Hepatocyte (in vitro differentiated cells): Measurements from ENCODE around the gene FLYWCH1. TPM values are rescaled to one million over a fixed set of nuclear protein-coding genes. Genes with fewer than 3 reads are reported as not detected.
"Not testable (repeated sequence)": the region's sequence is repeated elsewhere in the genome, so short reads cannot be mapped to it uniquely, and the experiment has no call there.

Experiments used
- DNase-seq: peaks from one replicate; pipeline ENCODE4 v3.0.0-alpha.2; 2016; ENCODE audit warnings: low spot score
- H2AFZ ChIP-seq: fragments of 200-600 bp; sonication (generic); 2 replicates; pipeline ENCODE4 v1.6.0; 2016; ENCODE audit warnings: antibody characterized with exemption, mild to moderate bottlenecking
- H3K27ac ChIP-seq: fragments of 200-600 bp; sonication (generic); 2 replicates; pipeline ENCODE4 v1.5.1; 2016; ENCODE audit warnings: mild to moderate bottlenecking
- H3K27me3 ChIP-seq: fragments of 200-600 bp; sonication (generic); 2 replicates; pipeline ENCODE4 v1.6.1; 2016
- H3K36me3 ChIP-seq: fragments of 200-600 bp; sonication (generic); replicated peaks from 2 replicates; pipeline ENCODE4 v1.5.1; 2016; ENCODE audit warnings: low read depth; ENCODE audit not compliant: insufficient read depth
- H3K4me1 ChIP-seq: fragments of 200-600 bp; sonication (generic); 2 replicates; pipeline ENCODE4 v1.5.1; 2016; ENCODE audit warnings: mild to moderate bottlenecking, moderate library complexity; ENCODE audit not compliant: insufficient read depth
- H3K4me2 ChIP-seq: fragments of 200-600 bp; sonication (generic); 2 replicates; pipeline ENCODE4 v1.6.0; 2016
- H3K4me3 ChIP-seq: fragments of 200-600 bp; sonication (generic); 2 replicates; pipeline ENCODE4 v1.5.1; 2016; ENCODE audit warnings: mild to moderate bottlenecking
- H3K79me2 ChIP-seq: fragments of 200-600 bp; sonication (generic); 2 replicates; pipeline ENCODE4 v1.6.0; 2017; ENCODE audit warnings: mild to moderate bottlenecking
- H3K9me2 ChIP-seq: fragments of 200-600 bp; sonication (generic); replicated peaks from 2 replicates; pipeline ENCODE4 v1.6.0; 2017; ENCODE audit warnings: mild to moderate bottlenecking; ENCODE audit not compliant: insufficient read depth
- H3K9me3 ChIP-seq: fragments of 200-600 bp; sonication (generic); 2 replicates; pipeline ENCODE4 v1.5.1; 2016; ENCODE audit warnings: low read depth, mild to moderate bottlenecking
- H4K20me1 ChIP-seq: fragments of 200-600 bp; sonication (generic); 2 replicates; pipeline ENCODE4 v1.6.0; 2016; ENCODE audit warnings: mild to moderate bottlenecking; ENCODE audit not compliant: insufficient read depth, poor library complexity, severe bottlenecking
- CTCF ChIP-seq: fragments of 200-600 bp; sonication (generic); IDR thresholded peaks from 2 replicates; pipeline ENCODE4 v1.5.1; 2016; ENCODE audit warnings: antibody characterized with exemption, mild to moderate bottlenecking; ENCODE audit not compliant: poor library complexity
- EZH2 ChIP-seq: fragments of 200-600 bp; sonication (generic); IDR thresholded peaks from 2 replicates; pipeline ENCODE4 v1.6.1; 2016; ENCODE audit warnings: antibody characterized with exemption, mild to moderate bottlenecking, borderline replicate concordance
- EZH2phosphoT487 ChIP-seq: fragments of 200-600 bp; sonication (generic); IDR thresholded peaks from one replicate; pipeline ENCODE4 v1.6.1; 2018; ENCODE audit warnings: antibody characterized with exemption, mild to moderate bottlenecking, low read depth, moderate library complexity; ENCODE audit not compliant: unreplicated experiment, severe bottlenecking
- WGBS: methylation state at CpG from one replicate; pipeline ENCODE4 v1.1.6; 2016; ENCODE audit warnings: low lambda C conversion rate; ENCODE audit errors: missing lambda C conversion rate; 5-methylcytosine and 5-hydroxymethylcytosine counted together
- polyA plus RNA-seq: library from polyadenylated mRNA; unstranded; fragments of >200 nt; fragmentation: Nextera tagmentation; extraction: Ambion mirVana; gene quantifications from 2 replicates; pipeline ENCODE4 v1.2.1, GENCODE V29; 2016
- total RNA-seq: library from RNA; depleted of rRNA; stranded (reverse); fragments of >200 nt; gene quantifications from 2 replicates; pipeline ENCODE4 v1.2.3, GENCODE V29; 2014

Gene FLYWCH1
- total and polyA plus RNA-seq, 2 experiments from 2014 or later: 11.7 to 16.9 TPM

DNA sequence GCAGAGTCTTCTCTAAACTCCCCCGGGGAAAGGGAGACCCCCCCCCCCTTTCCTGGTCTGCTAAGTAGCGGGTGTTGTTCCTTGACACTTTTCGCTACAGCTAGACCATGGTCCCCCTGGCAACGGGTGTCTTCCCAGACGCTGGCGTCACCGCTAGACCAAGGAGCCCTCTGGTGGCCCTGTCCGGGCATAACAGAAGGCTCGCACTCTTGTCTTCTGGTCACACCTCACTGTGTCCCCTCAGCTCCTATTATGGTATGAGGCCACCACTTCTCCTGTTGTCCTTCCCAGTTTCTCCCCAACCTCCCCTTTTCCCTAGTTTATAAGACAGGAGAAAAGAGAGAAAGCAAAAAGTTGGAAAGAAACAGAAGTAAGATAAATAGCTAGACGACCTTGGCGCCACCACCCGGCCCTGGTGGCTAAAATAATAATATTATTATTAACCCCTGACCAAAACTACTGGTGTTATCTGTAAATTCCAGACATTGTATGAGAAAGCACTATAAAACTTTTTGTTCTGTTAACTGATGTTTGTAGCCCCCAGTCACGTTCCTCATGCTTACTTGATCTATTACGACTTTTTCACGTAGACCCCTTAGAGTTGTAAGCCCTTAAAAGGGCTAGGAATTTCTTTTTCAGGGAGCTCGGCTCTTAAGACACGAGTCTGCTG, 4.5 kb upstream of the FLYWCH1 start:
- H3K9me2 ChIP-seq, H3K79me2 ChIP-seq, H3K4me3 ChIP-seq, H3K36me3 ChIP-seq, H4K20me1 ChIP-seq, H2AFZ ChIP-seq, H3K4me1 ChIP-seq, H3K9me3 ChIP-seq, H3K27me3 ChIP-seq: not testable (repeated sequence)
- peak; percentile 65 for DNase-seq
- WGBS: 36% methylated on average over 17 of the region's 17 CpGs
- peak overlapping the region; percentile 64 for H3K4me2 ChIP-seq
- peak; percentile 54 for TF ChIP-seq CTCF
- peak overlapping the region; percentile 46 for H3K27ac ChIP-seq

DNA sequence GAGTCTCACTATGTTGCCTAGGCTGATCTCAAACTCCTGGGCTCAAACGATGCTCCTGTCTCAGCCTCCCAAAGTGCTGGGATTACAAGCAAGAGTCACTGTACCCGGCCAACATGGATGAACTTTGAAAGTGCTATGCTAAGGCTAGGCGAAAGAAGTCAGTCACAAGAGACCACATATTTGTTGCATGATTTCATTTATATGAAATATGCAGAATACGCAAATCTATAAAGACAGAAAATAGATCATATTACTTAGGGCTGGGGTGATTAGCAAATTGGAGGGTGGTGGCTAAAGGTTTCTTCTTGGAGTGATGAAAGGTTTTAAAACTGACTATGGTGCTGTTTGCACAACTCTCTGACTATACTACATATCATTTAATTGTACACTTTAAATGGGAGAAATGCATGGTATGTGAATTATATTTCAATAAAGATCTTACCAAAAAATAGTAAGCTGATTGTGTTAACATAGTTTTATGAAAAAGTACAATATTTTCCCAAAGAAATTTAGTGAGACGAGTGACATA, 1.2 kb upstream of the FLYWCH1 start:
- 83% methylated on average over 5 of the region's 5 CpGs for WGBS
- Histone ChIP-seq H3K9me2 (no peaks in the 10 kb centered on the region), H2AFZ (no peak overlapping the region), H3K4me3 (no peak overlapping the region), H3K36me3 (no peaks in the 10 kb centered on the region), H3K4me1 (peaks cover 7% of the 10 kb centered on the region), H3K4me2 (no peak overlapping the region), H3K79me2 (no peaks in the 10 kb centered on the region), H3K27ac (no peak overlapping the region), H3K9me3 (no peaks in the 10 kb centered on the region), H3K27me3 (no peaks in the 10 kb centered on the region), H4K20me1 (no peaks in the 10 kb centered on the region)
- no peak for DNase-seq
- TF ChIP-seq EZH2phosphoT487: no peak

DNA sequence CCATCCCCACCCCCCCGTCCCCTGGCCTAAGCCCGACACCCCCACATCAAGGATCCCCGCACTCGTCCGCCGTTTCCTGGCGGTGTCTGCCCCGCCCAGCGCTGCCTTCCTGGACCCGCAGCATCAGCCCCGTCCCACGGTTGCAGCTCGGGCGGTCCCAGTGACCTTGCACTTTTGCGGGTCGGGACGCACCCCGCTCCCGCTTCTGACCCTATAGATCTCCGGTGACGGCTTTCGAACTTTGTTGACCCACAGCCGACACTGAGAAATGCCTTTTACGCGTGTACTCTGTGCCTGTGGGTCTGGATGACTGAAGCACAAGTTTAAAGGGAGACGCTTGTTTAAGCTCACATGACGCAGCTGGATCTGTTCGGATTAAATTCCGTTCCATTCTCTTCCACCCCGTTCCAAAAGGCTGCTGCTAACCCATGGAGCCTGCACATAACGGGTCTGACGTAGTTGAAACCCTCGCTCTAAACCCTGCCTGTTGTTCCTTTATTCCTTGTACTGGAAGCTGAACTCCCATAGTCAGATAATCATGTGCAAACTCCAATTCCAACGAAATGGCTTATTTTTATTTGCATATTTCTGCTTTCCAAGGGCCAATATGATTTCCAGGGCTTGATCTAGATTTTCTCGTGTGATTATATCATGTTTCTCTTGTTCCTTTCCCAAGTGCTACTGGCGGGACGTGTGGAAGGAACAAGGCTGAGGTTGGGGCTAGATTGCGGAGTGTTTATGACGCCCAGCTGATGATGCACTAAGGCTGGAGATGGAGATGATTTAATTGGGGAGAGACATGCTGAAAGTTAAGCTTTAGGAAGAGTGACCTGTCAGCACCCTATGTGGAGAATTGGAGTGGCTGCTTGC, 834 bp downstream of the FLYWCH1 start:
- peak overlapping the region; percentile 97 for H3K4me2 ChIP-seq
- H3K4me1 ChIP-seq: peaks cover 7% of the 10 kb centered on the region
- 8% methylated on average over 34 of the region's 39 CpGs for WGBS
- TF ChIP-seq EZH2phosphoT487 (no peak), CTCF (no peak), EZH2 (no peak)
- H2AFZ ChIP-seq: peak overlapping the region; percentile 95
- H3K27me3 ChIP-seq: no peaks in the 10 kb centered on the region
- no peaks in the 10 kb centered on the region for H3K9me2 ChIP-seq
- peak; percentile 51 for DNase-seq
- H4K20me1 ChIP-seq: no peaks in the 10 kb centered on the region
- H3K79me2 ChIP-seq: no peaks in the 10 kb centered on the region
- no peaks in the 10 kb centered on the region for H3K36me3 ChIP-seq
- H3K27ac ChIP-seq: peak overlapping the region; percentile 52
- no peaks in the 10 kb centered on the region for H3K9me3 ChIP-seq
- peak overlapping the region; percentile 97 for H3K4me3 ChIP-seq

DNA sequence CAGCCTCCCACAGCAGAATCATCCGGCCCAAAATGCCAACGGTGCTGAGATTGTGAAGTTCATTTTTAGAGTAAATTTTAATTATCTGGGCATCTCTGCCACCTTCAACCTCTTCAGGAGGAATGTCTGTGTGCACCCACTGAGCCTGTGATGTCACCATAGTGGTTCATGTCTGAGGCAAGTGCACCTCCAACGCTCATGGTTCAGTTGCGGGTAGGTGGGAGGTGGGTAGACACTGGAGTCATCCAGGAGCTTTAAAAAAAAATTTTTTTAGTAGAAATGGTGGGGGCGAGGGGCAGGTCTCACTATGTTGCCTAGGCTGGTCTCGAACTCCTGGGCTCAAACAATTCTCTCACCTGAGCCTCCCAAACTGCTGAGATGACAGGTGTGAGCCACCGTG, 1.9 kb downstream of the FLYWCH1 start:
- DNase-seq: no peak
- TF ChIP-seq EZH2 (no peak), CTCF (no peak), EZH2phosphoT487 (no peak)
- no peaks in the 10 kb centered on the region for H3K9me2 ChIP-seq
- H2AFZ ChIP-seq: no peak overlapping the region
- H3K79me2 ChIP-seq: no peaks in the 10 kb centered on the region
- H4K20me1 ChIP-seq: no peaks in the 10 kb centered on the region
- no peaks in the 10 kb centered on the region for H3K27me3 ChIP-seq
- no peaks in the 10 kb centered on the region for H3K36me3 ChIP-seq
- H3K4me1 ChIP-seq: peaks cover 7% of the 10 kb centered on the region
- H3K4me3 ChIP-seq: no peak overlapping the region
- 95% methylated on average over 7 of the region's 7 CpGs for WGBS
- H3K27ac ChIP-seq: no peak overlapping the region
- no peaks in the 10 kb centered on the region for H3K9me3 ChIP-seq
- peak overlapping the region; percentile 97 for H3K4me2 ChIP-seq
